Glomerular endothelial cell (primary cell): Measurements from ENCODE around the gene OR1L1. TPM values are rescaled to one million over a fixed set of nuclear protein-coding genes. Genes with fewer than 3 reads are reported as not detected.
A peak's percentile ranks its signal among the peaks of the same experiment; 100 is the strongest.

ENCODE experiments used
- DNase-seq: peaks from one replicate; pipeline ENCODE4 v3.0.0-alpha.2; 2011; ENCODE audit warnings: low read depth, low spot score; ENCODE audit errors: extremely low read depth
- total RNA-seq: library from RNA; depleted of rRNA; stranded (reverse); fragments of >200 nt; gene quantifications from 2 replicates; pipeline ENCODE4 v1.2.3, GENCODE V29; 2015

Gene OR1L1
- not detected in 2 replicates for total RNA-seq

GRCh38 chr9:122661416-122661815 lies at the start of gene OR1L1:
OR1L1 (plus strand) TSS chr9:122661716; CDS start chr9:122661716, 0 bp downstream.
- no peak for DNase-seq

DNA sequence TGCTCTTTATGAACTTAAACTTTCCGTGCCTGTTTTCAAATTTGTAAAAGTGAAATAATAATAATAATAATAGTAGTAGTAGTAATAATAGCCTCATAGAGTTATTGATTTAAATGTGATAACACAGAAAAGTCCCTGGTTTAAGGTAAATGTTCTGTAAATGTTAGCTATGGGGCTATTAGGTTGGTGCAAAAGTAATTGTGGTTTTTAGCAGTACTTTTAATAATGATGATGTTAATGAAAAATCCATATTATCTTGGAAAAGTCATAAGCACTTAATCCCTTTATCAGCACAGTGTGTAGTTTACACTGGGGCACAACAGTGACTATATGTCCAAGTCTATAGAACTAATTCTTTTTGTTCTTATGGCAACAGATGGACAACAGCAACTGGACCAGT lies 47.2 kb upstream of the OR1L1 start, which contains the start of gene OR1Q1:
TSS of gene OR1Q1 (plus strand) at position 377 of the 400 bp plus-strand sequence. CDS start at position 377, 0 bp downstream.
- no peak for DNase-seq

GRCh38 chr9:122619996-122620395 lies 41.5 kb upstream of the OR1L1 start:
- DNase-seq: no peak

DNA sequence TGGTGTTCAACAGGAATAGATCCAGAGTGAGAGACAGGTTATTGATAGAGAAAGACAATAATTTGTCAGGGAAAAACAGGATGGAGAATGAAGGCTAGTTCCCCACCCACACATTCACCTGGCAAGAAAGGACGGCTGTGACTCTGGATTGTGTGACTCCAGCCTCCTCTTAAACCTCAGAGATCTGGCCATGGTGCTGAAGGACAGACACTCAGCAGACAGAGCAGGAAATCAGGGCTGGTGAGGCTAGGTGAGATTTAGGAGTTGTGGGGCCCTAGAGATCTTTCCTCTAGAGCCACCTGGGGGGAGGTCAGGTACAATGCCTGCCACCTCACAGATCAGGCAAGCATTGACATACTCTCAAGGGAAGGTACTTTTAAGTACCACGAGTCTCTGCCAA lies 19.3 kb upstream of the OR1L1 start:
- DNase-seq: no peak

DNA sequence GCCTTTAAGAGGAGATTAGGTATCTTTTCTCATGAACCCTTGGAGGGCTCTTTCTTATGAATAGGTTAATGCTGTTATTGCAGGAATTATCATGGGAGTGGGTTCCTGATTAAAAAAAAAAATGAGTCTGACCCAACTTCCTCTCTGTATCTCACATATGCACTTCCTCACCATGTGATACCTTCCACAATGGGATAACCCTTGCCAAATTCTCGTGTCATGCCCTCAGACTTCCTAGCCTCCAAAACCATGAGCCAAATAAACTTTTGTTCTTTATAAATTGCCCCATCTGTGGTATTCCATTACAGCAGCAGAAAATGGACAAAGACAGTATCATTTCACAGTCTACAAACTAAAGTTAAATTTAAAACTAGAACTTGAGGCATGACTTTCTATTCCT lies 5.1 kb upstream of the OR1L1 start:
- peak; percentile 10 for DNase-seq

- no peak for DNase-seq
These were observed 4.0 kb upstream of the OR1L1 start, which contains the start of gene OR1B1 for GRCh38 chr9:122657527-122657926. OR1B1 (minus strand) TSS chr9:122657627.

GRCh38 chr9:122672481-122672880 lies 11.0 kb downstream of the OR1L1 start:
- no peak for DNase-seq

- no peak for DNase-seq
These were observed 23.3 kb downstream of the OR1L1 start for GRCh38 chr9:122684851-122685250.

GRCh38 chr9:122695696-122696095 lies 34.2 kb downstream of the OR1L1 start:
- DNase-seq: no peak

Other genes starting within 250 kb of the OR1L1 start
- gene OR1J1, start 183.8 kb upstream of the OR1L1 start, total RNA-seq: not detected in 2 replicates
- not detected in 2 replicates for gene OR1J2, start 150.9 kb upstream of the OR1L1 start, total RNA-seq
- not detected in 2 replicates for gene OR1J4, start 142.6 kb upstream of the OR1L1 start, total RNA-seq
- not detected in 2 replicates for gene OR1N1, start 134.4 kb upstream of the OR1L1 start, total RNA-seq
- gene OR1N2, start 108.6 kb upstream of the OR1L1 start, total RNA-seq: not detected in 2 replicates
- 1.1 and 1.3 TPM in 2 replicates for gene OR1L8, start 78.3 kb upstream of the OR1L1 start, total RNA-seq
- gene OR1Q1, start 47.0 kb upstream of the OR1L1 start, total RNA-seq: not detected in 2 replicates
- 0.39 TPM in 1 of 2 replicates, not detected in the other for gene OR1B1, start 4.1 kb upstream of the OR1L1 start, total RNA-seq
- gene OR1L3, start 13.4 kb downstream of the OR1L1 start, total RNA-seq: not detected in 2 replicates
- gene OR1L4, start 62.3 kb downstream of the OR1L1 start, total RNA-seq: not detected in 2 replicates
- not detected in 2 replicates for gene OR1L6, start 80.6 kb downstream of the OR1L1 start, total RNA-seq
- gene OR5C1, start 127.2 kb downstream of the OR1L1 start, total RNA-seq: not detected in 2 replicates
- not detected in 2 replicates for gene OR1K1, start 138.4 kb downstream of the OR1L1 start, total RNA-seq
- gene PDCL, start 166.9 kb downstream of the OR1L1 start, total RNA-seq: 42.6 and 49.5 TPM in 2 replicates
- 49.3 and 69.2 TPM in 2 replicates for gene RC3H2, start 243.6 kb downstream of the OR1L1 start, total RNA-seq